HepG2 (cell line): ENCODE results near the gene ASB16. TPM values are rescaled to one million over a fixed set of nuclear protein-coding genes. Genes with fewer than 3 reads are reported as not detected.

ENCODE experiments used
- ATAD3A ChIP-seq: sonication (generic); formaldehyde crosslinking; IDR thresholded peaks from 2 replicates; pipeline ENCODE4 v1.4.0; 2020; ENCODE audit warnings: missing genetic modification reagents
- GATAD1 ChIP-seq: IDR thresholded peaks from 2 replicates; pipeline ENCODE4 v1.6.1; 2016; ENCODE audit warnings: missing genetic modification reagents, missing compliant biosample characterization
- HMG20B ChIP-seq: conservative IDR thresholded peaks from 2 replicates; pipeline ENCODE4 v1.6.1; 2016; ENCODE audit warnings: missing genetic modification reagents, missing compliant biosample characterization
- MXD4 ChIP-seq: IDR thresholded peaks from 2 replicates; pipeline ENCODE4 v1.6.1; 2016; ENCODE audit warnings: mild to moderate bottlenecking, missing biosample characterization, missing genetic modification reagents
- MYPOP ChIP-seq: sonication (generic); formaldehyde crosslinking; IDR thresholded peaks from 2 replicates; pipeline ENCODE4 v1.8.1; 2023; ENCODE audit warnings: mild to moderate bottlenecking, moderate library complexity, missing genetic modification reagents
- PRDM10 ChIP-seq: sonication (generic); formaldehyde crosslinking; IDR thresholded peaks from 2 replicates; pipeline ENCODE4 v1.4.0; 2020; ENCODE audit warnings: low read depth, missing genetic modification reagents
- SOX13 ChIP-seq, 3 experiments: fragments of 450-650 bp in 1 of 3; sonication (generic) in 1 of 3; formaldehyde crosslinking in 1 of 3; IDR thresholded peaks in 2 of 3; conservative IDR thresholded peaks in 1 of 3; 2 replicates each; pipeline versions ENCODE4 v1.5.0 to v1.6.1; 2016 to 2020; ENCODE audit warnings: antibody characterized with exemption in 1 of 3, mild to moderate bottlenecking in 1 of 3, missing compliant biosample characterization in 1 of 3, missing genetic modification reagents in 1 of 3, moderate library complexity in 1 of 3
- SRY ChIP-seq: sonication (generic); formaldehyde crosslinking; IDR thresholded peaks from 2 replicates; pipeline ENCODE4 v1.8.0; 2022; ENCODE audit warnings: mild to moderate bottlenecking, missing genetic modification reagents
- TAF15 ChIP-seq: fragments of 200-400 bp; formaldehyde crosslinking; IDR thresholded peaks from one replicate; pipeline ENCODE4 v1.6.1; 2018; ENCODE audit warnings: mild to moderate bottlenecking, low read depth, low read length; ENCODE audit not compliant: poor library complexity, severe bottlenecking
- TCF7 ChIP-seq: sonication (generic); IDR thresholded peaks from 2 replicates; pipeline ENCODE4 v1.6.1; 2016; ENCODE audit warnings: antibody characterized with exemption, low read depth
- TRAFD1 ChIP-seq: sonication (generic); formaldehyde crosslinking; IDR thresholded peaks from 2 replicates; pipeline ENCODE4 v1.5.1; 2020; ENCODE audit warnings: missing genetic modification reagents, mild to moderate bottlenecking, borderline replicate concordance
- ZNF142 ChIP-seq: sonication (generic); formaldehyde crosslinking; IDR thresholded peaks from 2 replicates; pipeline ENCODE4 v1.4.0; 2020; ENCODE audit warnings: missing genetic modification reagents
- ZNF335 ChIP-seq: sonication (generic); formaldehyde crosslinking; IDR thresholded peaks from 2 replicates; pipeline ENCODE4 v1.4.0; 2020; ENCODE audit warnings: missing genetic modification reagents
- ZNF615 ChIP-seq: sonication (generic); formaldehyde crosslinking; IDR thresholded peaks from 2 replicates; pipeline ENCODE4 v1.5.0; 2020; ENCODE audit warnings: mild to moderate bottlenecking, missing genetic modification reagents, borderline replicate concordance
- ZNF761 ChIP-seq: sonication (generic); formaldehyde crosslinking; conservative IDR thresholded peaks from 2 replicates; pipeline ENCODE4 v1.4.0; 2020; ENCODE audit warnings: mild to moderate bottlenecking, missing genetic modification reagents
- polyA plus RNA-seq, 8 experiments: library from polyadenylated mRNA; depleted of rRNA in 3 of 8; stranded (reverse) in 7 of 8; unstranded in 1 of 8; fragments of >200 nt; fragmentation: Illumina TruSeq in 4 of 8; extraction: Trizol in 4 of 8; gene quantifications; 2 replicates each; pipeline versions ENCODE4 v1.2.1 to v1.2.3, GENCODE V29; 2011 to 2016; ENCODE audit warnings: low read depth in 4 of 8, missing spikeins in 1 of 8, mixed read lengths in 1 of 8; ENCODE audit not compliant: insufficient read depth in 1 of 8
- total RNA-seq, 5 experiments: library from RNA; depleted of rRNA; stranded (reverse); fragments of >200 nt; fragmentation: Illumina TruSeq; extraction: Trizol; gene quantifications; 2 replicates each; pipeline ENCODE4 v1.2.3, GENCODE V29; 2016; ENCODE audit warnings: low read depth in 1 of 5

Gene ASB16
- total and polyA plus RNA-seq, 2 of the 13 experiments (the other 11 are each of a cell fraction or from before 2014, with no cell fraction given), result 0.07 TPM; not detected in 1

GRCh38 chr17:44186307-44187130 is 16.0 kb downstream of the ASB16 start, which contains the start of gene TMUB2 (continued):
- TF ChIP-seq ZNF142 (CRISPR knock-in tag), result peak; percentile 84
- peak; percentile 86; the same call in 1 of the 2 replicates for TF ChIP-seq ZNF615
- no peak for TF ChIP-seq HMG20B (CRISPR knock-in tag)
- TF ChIP-seq TAF15, result peak; percentile 19
- peak; percentile 76; the same call in 1 of the 2 replicates for TF ChIP-seq MXD4
- TF ChIP-seq ZNF761 (CRISPR knock-in tag), result peak; percentile 69; the same call in 1 of the 2 replicates
- TF ChIP-seq PRDM10 (CRISPR knock-in tag), result 0 out of 2 replicates have a peak, but pooled peaks have one; percentile 16
- TF ChIP-seq SRY, result peak; percentile 84; the same call in 1 of the 2 replicates
- peak; percentile 72; the same call in 1 of the 2 replicates for TF ChIP-seq ZNF335 (CRISPR knock-in tag)
- TF ChIP-seq TCF7, result no peak
- no peak for TF ChIP-seq TRAFD1 (CRISPR knock-in tag)
- no peak for TF ChIP-seq SOX13 (IDR thresholded peaks at IDR 0.05)
- TF ChIP-seq SOX13 (CRISPR knock-in tag; conservative IDR thresholded peaks at IDR 0.05 in 1 of 2, IDR thresholded peaks at IDR 0.05 in 1 of 2), result peak in 1 of 2 experiments; percentile 60; a peak in 1 of 4 replicates
- peak; percentile 88 for TF ChIP-seq MYPOP (CRISPR knock-in tag)
- no peak for TF ChIP-seq ATAD3A (CRISPR knock-in tag)
- TF ChIP-seq GATAD1, result peak; percentile 94
